ENCODE measurements around the gene GNAT3.

GNAT3 gene

DNA sequence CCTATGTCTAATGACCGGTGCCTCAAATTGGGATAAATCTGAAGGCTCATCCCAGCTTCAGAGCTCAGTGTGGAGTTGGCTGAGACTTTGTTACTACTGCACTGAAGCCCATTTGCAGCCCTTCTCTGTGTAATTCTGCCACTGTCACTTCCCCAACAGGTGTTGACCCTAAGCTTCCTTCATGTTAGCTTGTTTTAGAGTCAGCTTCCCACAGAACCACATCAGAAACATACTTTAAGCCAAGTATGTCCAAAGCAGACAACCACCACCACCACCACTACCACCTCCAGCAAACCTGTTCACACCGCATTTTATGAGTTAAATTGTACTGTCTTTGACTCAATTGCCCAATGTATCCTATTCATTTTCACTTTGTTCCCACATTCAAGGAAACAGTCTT lies 25.2 kb upstream of the GNAT3 start:
- TF ChIP-seq SPI1 (IDR thresholded peaks at IDR 0.05; ENCODE audit: borderline replicate concordance, low read depth): peak; percentile 44; the same call in 1 of the 2 replicates
- TF ChIP-seq, protein P1, sequence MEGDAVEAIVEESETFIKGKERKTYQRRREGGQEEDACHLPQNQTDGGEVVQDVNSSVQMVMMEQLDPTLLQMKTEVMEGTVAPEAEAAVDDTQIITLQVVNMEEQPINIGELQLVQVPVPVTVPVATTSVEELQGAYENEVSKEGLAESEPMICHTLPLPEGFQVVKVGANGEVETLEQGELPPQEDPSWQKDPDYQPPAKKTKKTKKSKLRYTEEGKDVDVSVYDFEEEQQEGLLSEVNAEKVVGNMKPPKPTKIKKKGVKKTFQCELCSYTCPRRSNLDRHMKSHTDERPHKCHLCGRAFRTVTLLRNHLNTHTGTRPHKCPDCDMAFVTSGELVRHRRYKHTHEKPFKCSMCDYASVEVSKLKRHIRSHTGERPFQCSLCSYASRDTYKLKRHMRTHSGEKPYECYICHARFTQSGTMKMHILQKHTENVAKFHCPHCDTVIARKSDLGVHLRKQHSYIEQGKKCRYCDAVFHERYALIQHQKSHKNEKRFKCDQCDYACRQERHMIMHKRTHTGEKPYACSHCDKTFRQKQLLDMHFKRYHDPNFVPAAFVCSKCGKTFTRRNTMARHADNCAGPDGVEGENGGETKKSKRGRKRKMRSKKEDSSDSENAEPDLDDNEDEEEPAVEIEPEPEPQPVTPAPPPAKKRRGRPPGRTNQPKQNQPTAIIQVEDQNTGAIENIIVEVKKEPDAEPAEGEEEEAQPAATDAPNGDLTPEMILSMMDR (IDR thresholded peaks at IDR 0.05; ENCODE audit: insufficient read depth, low read length): no peak
- no peak for TF ChIP-seq GABPA (IDR thresholded peaks at IDR 0.05; ENCODE audit: low read depth)
- Histone ChIP-seq H3K4me3 (replicated peaks; ENCODE audit: insufficient read depth, low read length) (no peak overlapping the region), H3K27ac (replicated peaks) (no peak overlapping the region), H3K27me3 (ENCODE audit: insufficient read depth, poor library complexity, severe bottlenecking) (no peaks in the 10 kb centered on the region)
- DNase-seq (ENCODE audit: low read depth in 1 of 2, low spot score in 1 of 2): no peak

- TF ChIP-seq, protein P1 (IDR thresholded peaks at IDR 0.05; ENCODE audit: insufficient read depth, low read length): no peak
- TF ChIP-seq SPI1 (IDR thresholded peaks at IDR 0.05; ENCODE audit: borderline replicate concordance, low read depth): no peak
- TF ChIP-seq POLR2AphosphoS5 (IDR thresholded peaks at IDR 0.05; ENCODE audit: low read depth): no peak
- TF ChIP-seq GABPA (IDR thresholded peaks at IDR 0.05; ENCODE audit: low read depth): no peak
- TF ChIP-seq, protein P2, sequence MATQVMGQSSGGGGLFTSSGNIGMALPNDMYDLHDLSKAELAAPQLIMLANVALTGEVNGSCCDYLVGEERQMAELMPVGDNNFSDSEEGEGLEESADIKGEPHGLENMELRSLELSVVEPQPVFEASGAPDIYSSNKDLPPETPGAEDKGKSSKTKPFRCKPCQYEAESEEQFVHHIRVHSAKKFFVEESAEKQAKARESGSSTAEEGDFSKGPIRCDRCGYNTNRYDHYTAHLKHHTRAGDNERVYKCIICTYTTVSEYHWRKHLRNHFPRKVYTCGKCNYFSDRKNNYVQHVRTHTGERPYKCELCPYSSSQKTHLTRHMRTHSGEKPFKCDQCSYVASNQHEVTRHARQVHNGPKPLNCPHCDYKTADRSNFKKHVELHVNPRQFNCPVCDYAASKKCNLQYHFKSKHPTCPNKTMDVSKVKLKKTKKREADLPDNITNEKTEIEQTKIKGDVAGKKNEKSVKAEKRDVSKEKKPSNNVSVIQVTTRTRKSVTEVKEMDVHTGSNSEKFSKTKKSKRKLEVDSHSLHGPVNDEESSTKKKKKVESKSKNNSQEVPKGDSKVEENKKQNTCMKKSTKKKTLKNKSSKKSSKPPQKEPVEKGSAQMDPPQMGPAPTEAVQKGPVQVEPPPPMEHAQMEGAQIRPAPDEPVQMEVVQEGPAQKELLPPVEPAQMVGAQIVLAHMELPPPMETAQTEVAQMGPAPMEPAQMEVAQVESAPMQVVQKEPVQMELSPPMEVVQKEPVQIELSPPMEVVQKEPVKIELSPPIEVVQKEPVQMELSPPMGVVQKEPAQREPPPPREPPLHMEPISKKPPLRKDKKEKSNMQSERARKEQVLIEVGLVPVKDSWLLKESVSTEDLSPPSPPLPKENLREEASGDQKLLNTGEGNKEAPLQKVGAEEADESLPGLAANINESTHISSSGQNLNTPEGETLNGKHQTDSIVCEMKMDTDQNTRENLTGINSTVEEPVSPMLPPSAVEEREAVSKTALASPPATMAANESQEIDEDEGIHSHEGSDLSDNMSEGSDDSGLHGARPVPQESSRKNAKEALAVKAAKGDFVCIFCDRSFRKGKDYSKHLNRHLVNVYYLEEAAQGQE (IDR thresholded peaks at IDR 0.05; ENCODE audit: insufficient replicate concordance, low read depth): no peak
- no peak overlapping the region for H3K27ac ChIP-seq (replicated peaks)
- H3K27me3 ChIP-seq (ENCODE audit: insufficient read depth, poor library complexity, severe bottlenecking): no peaks in the 10 kb centered on the region
- H3K4me3 ChIP-seq (replicated peaks; ENCODE audit: insufficient read depth, low read length): no peak overlapping the region
- DNase-seq (ENCODE audit: low read depth in 1 of 2, low spot score in 1 of 2): no peak
These were observed 24.6 kb upstream of the GNAT3 start for GRCh38 chr7:80536426-80536825.

DNA sequence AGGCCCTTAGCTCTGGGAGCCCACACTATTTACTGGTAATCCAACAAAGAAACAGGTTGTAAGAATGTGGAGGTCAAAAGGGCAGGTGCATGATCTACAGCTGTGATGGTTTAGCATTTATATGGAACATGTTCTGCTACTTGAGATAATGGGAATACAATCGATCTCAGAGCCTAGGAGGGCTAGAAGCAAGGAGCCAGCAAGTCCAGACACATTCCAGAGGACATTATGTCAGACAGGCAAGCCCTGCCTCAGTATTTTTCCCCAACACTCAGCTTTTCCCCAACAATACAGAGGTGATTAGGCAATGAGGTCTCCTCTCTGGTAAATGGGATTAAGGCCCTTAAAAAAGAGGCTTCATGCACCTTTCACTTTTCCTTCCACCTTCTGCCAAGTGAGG lies 21.4 kb upstream of the GNAT3 start:
- Histone ChIP-seq H3K4me3 (replicated peaks; ENCODE audit: insufficient read depth, low read length) (no peak overlapping the region), H3K27me3 (ENCODE audit: insufficient read depth, poor library complexity, severe bottlenecking) (no peaks in the 10 kb centered on the region), H3K27ac (replicated peaks) (no peak overlapping the region)
- DNase-seq (ENCODE audit: low read depth in 1 of 2, low spot score in 1 of 2): no peak
- no peak for TF ChIP-seq GABPA (IDR thresholded peaks at IDR 0.05; ENCODE audit: low read depth)
- TF ChIP-seq SPI1 (IDR thresholded peaks at IDR 0.05; ENCODE audit: borderline replicate concordance, low read depth): no peak
- TF ChIP-seq POLR2AphosphoS5 (IDR thresholded peaks at IDR 0.05; ENCODE audit: low read depth): no peak
- TF ChIP-seq, protein P1 (IDR thresholded peaks at IDR 0.05; ENCODE audit: insufficient read depth, low read length): no peak
- TF ChIP-seq, protein P2 (IDR thresholded peaks at IDR 0.05; ENCODE audit: insufficient replicate concordance, low read depth): no peak

DNA sequence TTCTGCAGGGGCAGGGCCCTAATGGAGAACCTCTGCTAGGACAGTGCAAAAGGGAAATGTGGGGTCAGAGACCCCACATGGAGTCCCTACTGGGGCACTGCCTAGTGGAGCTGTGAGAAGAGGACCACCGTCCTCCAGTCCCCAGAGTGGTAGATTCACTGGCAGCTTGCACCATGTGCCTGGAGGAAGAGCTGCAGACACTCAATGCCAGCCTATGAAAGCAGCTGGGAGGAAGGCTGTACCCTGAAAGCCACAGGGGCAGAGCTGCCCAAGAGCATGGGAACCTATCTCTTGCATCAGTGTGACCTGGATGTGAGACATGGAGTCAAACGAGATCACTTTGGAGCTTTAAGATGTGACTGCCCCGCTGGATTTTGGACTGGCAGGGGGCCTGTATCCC lies 20.3 kb upstream of the GNAT3 start:
- no peak for DNase-seq (ENCODE audit: low read depth in 1 of 2, low spot score in 1 of 2)
- TF ChIP-seq, protein P1 (IDR thresholded peaks at IDR 0.05; ENCODE audit: insufficient read depth, low read length): no peak
- TF ChIP-seq GABPA (IDR thresholded peaks at IDR 0.05; ENCODE audit: low read depth): no peak
- TF ChIP-seq, protein P2 (IDR thresholded peaks at IDR 0.05; ENCODE audit: insufficient replicate concordance, low read depth): no peak
- no peak for TF ChIP-seq SPI1 (IDR thresholded peaks at IDR 0.05; ENCODE audit: borderline replicate concordance, low read depth)
- no peak for TF ChIP-seq POLR2AphosphoS5 (IDR thresholded peaks at IDR 0.05; ENCODE audit: low read depth)
- no peaks in the 10 kb centered on the region for H3K27me3 ChIP-seq (ENCODE audit: insufficient read depth, poor library complexity, severe bottlenecking)

More for the DNA sequence above, 20.3 kb upstream of the GNAT3 start:
- no peak overlapping the region for H3K27ac ChIP-seq (replicated peaks)
- no peak overlapping the region for H3K4me3 ChIP-seq (replicated peaks; ENCODE audit: insufficient read depth, low read length)
